Frontal cortex (tissue), 4 donors: ENCODE data around the gene MAP3K4. TPM values are rescaled to one million over a fixed set of nuclear protein-coding genes. Genes with fewer than 3 reads are reported as not detected.

ENCODE experiments used
- DNase-seq, 2 donors: peaks; one replicate each; pipeline ENCODE4 v3.0.0; 2012; ENCODE audit warnings: low spot score in 2 of 2
- FAIRE-seq: peaks from 2 replicates; lab custom pipeline; 2012; peaks lifted over from hg19 to GRCh38; lab: Jason Lieb, UNC
- total RNA-seq: library from RNA; depleted of rRNA; stranded (reverse); fragments of >200 nt; gene quantifications from one replicate; pipeline ENCODE4 v1.2.3, GENCODE V29; 2014
- donor health status: control.
- donor health status: control.
- donor health status: control.

MAP3K4 gene
- total RNA-seq, 1 donor from 2014 or later = 32.2 TPM

- FAIRE-seq (no peak), DNase-seq (no peak)
These were observed 40.3 kb downstream of the MAP3K4 start for GRCh38 chr6:161031721-161032495.

- no peak for FAIRE-seq
- DNase-seq = no peak
These were observed 42.1 kb downstream of the MAP3K4 start for GRCh38 chr6:161033667-161034066.

GRCh38 chr6:161035182-161035980 is 43.8 kb downstream of the MAP3K4 start:
- FAIRE-seq = no peak
- no peak for DNase-seq

- DNase-seq (no peak), FAIRE-seq (no peak)
These were observed 44.4 kb downstream of the MAP3K4 start for GRCh38 chr6:161035981-161036263.

GRCh38 chr6:161037873-161038228 is 46.3 kb downstream of the MAP3K4 start:
- FAIRE-seq (no peak), DNase-seq (no peak)

GRCh38 chr6:161038229-161039031 is 46.9 kb downstream of the MAP3K4 start:
- DNase-seq (no peak), FAIRE-seq (no peak)

GRCh38 chr6:161041274-161041673 is 49.7 kb downstream of the MAP3K4 start:
- FAIRE-seq = no peak
- DNase-seq = no peak

GRCh38 chr6:161044335-161044734 is 52.8 kb downstream of the MAP3K4 start:
- FAIRE-seq = no peak
- DNase-seq = no peak

- FAIRE-seq (no peak), DNase-seq (no peak)
These were observed 57.1 kb downstream of the MAP3K4 start for GRCh38 chr6:161048641-161049040.

- FAIRE-seq = no peak
- no peak for DNase-seq
These were observed 58.7 kb downstream of the MAP3K4 start for GRCh38 chr6:161050134-161050765.

- DNase-seq = no peak
- FAIRE-seq = no peak
These were observed 61.5 kb downstream of the MAP3K4 start for GRCh38 chr6:161053103-161053502.

GRCh38 chr6:161054876-161055275 is 63.3 kb downstream of the MAP3K4 start:
- DNase-seq = no peak
- FAIRE-seq = no peak

GRCh38 chr6:161056451-161056850 is 64.9 kb downstream of the MAP3K4 start:
- no peak for FAIRE-seq
- no peak for DNase-seq

- FAIRE-seq (no peak), DNase-seq (no peak)
These were observed 65.8 kb downstream of the MAP3K4 start for GRCh38 chr6:161057103-161058091.

GRCh38 chr6:161058741-161059140 is 67.2 kb downstream of the MAP3K4 start:
- FAIRE-seq = no peak
- DNase-seq = no peak

- FAIRE-seq (no peak), DNase-seq (no peak)
These were observed 70.0 kb downstream of the MAP3K4 start for GRCh38 chr6:161061576-161061975.

GRCh38 chr6:161064915-161065314 is 73.3 kb downstream of the MAP3K4 start:
- FAIRE-seq (no peak), DNase-seq (no peak)

- no peak for DNase-seq
- FAIRE-seq = no peak
These were observed 74.9 kb downstream of the MAP3K4 start for GRCh38 chr6:161066511-161066910.

GRCh38 chr6:161067749-161068148 is 76.2 kb downstream of the MAP3K4 start:
- FAIRE-seq (peak; percentile 6), DNase-seq (no peak)
